ENCODE results near the gene OR51B2. TPM values are rescaled to one million over a fixed set of nuclear protein-coding genes. Genes with fewer than 3 reads are reported as not detected.

OR51B2 gene
- polyA plus RNA-seq, 1 donor from 2014 or later, result not detected

GRCh38 chr11:5281596-5281995 lies 42.5 kb downstream of the OR51B2 start:
- H3K4me2 ChIP-seq (ENCODE audit: low read length), result no peak overlapping the region
- TF ChIP-seq EP300 (conservative IDR thresholded peaks at IDR 0.05; ENCODE audit: poor library complexity, severe bottlenecking), result no peak
- TF ChIP-seq TAF1 (IDR thresholded peaks at IDR 0.05; ENCODE audit: low read depth), result no peak
- no peak for TF ChIP-seq REST (IDR thresholded peaks at IDR 0.05; ENCODE audit: borderline replicate concordance)
- TF ChIP-seq MXI1 (conservative IDR thresholded peaks at IDR 0.05; ENCODE audit: poor library complexity, severe bottlenecking), result no peak
- TF ChIP-seq POLR2AphosphoS5 (IDR thresholded peaks at IDR 0.05), result no peak
- TF ChIP-seq SMC3 (conservative IDR thresholded peaks at IDR 0.05; ENCODE audit: poor library complexity), result no peak
- no peak for TF ChIP-seq RAD21 (conservative IDR thresholded peaks at IDR 0.05)
- no peak for TF ChIP-seq CTCF (IDR thresholded peaks at IDR 0.05; ENCODE audit: poor library complexity, severe bottlenecking)
- TF ChIP-seq EZH2 (IDR thresholded peaks at IDR 0.05; ENCODE audit: borderline replicate concordance, insufficient read depth, low read length, poor library complexity, severe bottlenecking), result no peak
- no peaks in the 10 kb centered on the region for H3K9me2 ChIP-seq (ENCODE audit: insufficient read depth, low read length)
- H3K79me2 ChIP-seq (replicated peaks; ENCODE audit: insufficient read depth, low read length), result no peaks in the 10 kb centered on the region
- no peaks in the 10 kb centered on the region for H3K9me3 ChIP-seq (ENCODE audit: low read length)
- no peak overlapping the region for H3K9ac ChIP-seq (ENCODE audit: low read length)
- H3F3A ChIP-seq (ENCODE audit: insufficient read depth, low read length, poor library complexity, severe bottlenecking), result no peaks in the 10 kb centered on the region
- no peak overlapping the region for H3K4me3 ChIP-seq (ENCODE audit: low read length)
- H4K20me1 ChIP-seq (ENCODE audit: insufficient read depth), result no peaks in the 10 kb centered on the region
- H2AFZ ChIP-seq (ENCODE audit: low read depth, low read length), result no peak overlapping the region
- no peaks in the 10 kb centered on the region for H3K27me3 ChIP-seq (ENCODE audit: insufficient read depth, low read depth, low read length)
- no peaks in the 10 kb centered on the region for H3K36me3 ChIP-seq (ENCODE audit: insufficient read depth, low read length)
- H3K27ac ChIP-seq (ENCODE audit: low read length), result no peak overlapping the region

GRCh38 chr11:5280582-5281102 lies 43.5 kb downstream of the OR51B2 start:
- no peaks in the 10 kb centered on the region for H3K36me3 ChIP-seq (ENCODE audit: insufficient read depth, low read length)
- H3K4me2 ChIP-seq (ENCODE audit: low read length), result no peak overlapping the region
- H3K27me3 ChIP-seq (ENCODE audit: insufficient read depth, low read depth, low read length), result no peaks in the 10 kb centered on the region
- H3K9ac ChIP-seq (ENCODE audit: low read length), result no peak overlapping the region
- no peak overlapping the region for H3K4me3 ChIP-seq (ENCODE audit: low read length)
- no peaks in the 10 kb centered on the region for H3K79me2 ChIP-seq (replicated peaks; ENCODE audit: insufficient read depth, low read length)
- no peaks in the 10 kb centered on the region for H3K9me2 ChIP-seq (ENCODE audit: insufficient read depth, low read length)
- no peaks in the 10 kb centered on the region for H4K20me1 ChIP-seq (ENCODE audit: insufficient read depth)
- no peak overlapping the region for H2AFZ ChIP-seq (ENCODE audit: low read depth, low read length)
- no peaks in the 10 kb centered on the region for H3K9me3 ChIP-seq (ENCODE audit: low read length)
- no peak overlapping the region for H3K27ac ChIP-seq (ENCODE audit: low read length)
- no peaks in the 10 kb centered on the region for H3F3A ChIP-seq (ENCODE audit: insufficient read depth, low read length, poor library complexity, severe bottlenecking)
- TF ChIP-seq MXI1 (conservative IDR thresholded peaks at IDR 0.05; ENCODE audit: poor library complexity, severe bottlenecking), result no peak
- TF ChIP-seq REST (IDR thresholded peaks at IDR 0.05; ENCODE audit: borderline replicate concordance), result no peak
- TF ChIP-seq SMC3 (conservative IDR thresholded peaks at IDR 0.05; ENCODE audit: poor library complexity), result no peak
- no peak for TF ChIP-seq TAF1 (IDR thresholded peaks at IDR 0.05; ENCODE audit: low read depth)
- no peak for TF ChIP-seq EP300 (conservative IDR thresholded peaks at IDR 0.05; ENCODE audit: poor library complexity, severe bottlenecking)
- TF ChIP-seq POLR2AphosphoS5 (IDR thresholded peaks at IDR 0.05), result no peak
- TF ChIP-seq CTCF (IDR thresholded peaks at IDR 0.05; ENCODE audit: poor library complexity, severe bottlenecking), result no peak
- TF ChIP-seq RAD21 (conservative IDR thresholded peaks at IDR 0.05), result no peak
- TF ChIP-seq EZH2 (IDR thresholded peaks at IDR 0.05; ENCODE audit: borderline replicate concordance, insufficient read depth, low read length, poor library complexity, severe bottlenecking), result no peak
